Neural cell (in vitro differentiated cells): ENCODE measurements around the gene RNASE7.

Experiments
- EP300 ChIP-seq: fragments of 450-650 bp; conservative IDR thresholded peaks from 2 replicates; pipeline ENCODE4 v1.6.1; 2014; ENCODE audit warnings: antibody characterized with exemption, mild to moderate bottlenecking, moderate library complexity; ENCODE audit not compliant: poor library complexity, severe bottlenecking
- EZH2 ChIP-seq: fragments of 200-600, 300-800 bp; shearing (Covaris generic), sonication (generic); IDR thresholded peaks from 2 replicates; pipeline ENCODE4 v1.6.1; 2014; ENCODE audit warnings: antibody characterized with exemption, low read length, borderline replicate concordance, mild to moderate bottlenecking; ENCODE audit not compliant: insufficient read depth, poor library complexity, severe bottlenecking
- MXI1 ChIP-seq: fragments of 450-650 bp; conservative IDR thresholded peaks from 2 replicates; pipeline ENCODE4 v1.6.1; 2014; ENCODE audit warnings: antibody characterized with exemption, mild to moderate bottlenecking; ENCODE audit not compliant: poor library complexity, severe bottlenecking
- POLR2AphosphoS5 ChIP-seq: IDR thresholded peaks from 2 replicates; pipeline ENCODE4 v1.6.1; 2012
- RAD21 ChIP-seq: fragments of 450-650 bp; conservative IDR thresholded peaks from 2 replicates; pipeline ENCODE4 v1.6.1; 2014; ENCODE audit warnings: antibody characterized with exemption, mild to moderate bottlenecking, moderate library complexity
- TAF1 ChIP-seq: IDR thresholded peaks from 2 replicates; pipeline ENCODE4 v1.6.1; 2012; ENCODE audit warnings: low read depth
- TF ChIP-seq, protein P1 (sequence below): fragments of 450-650 bp; IDR thresholded peaks from 2 replicates; pipeline ENCODE4 v1.5.1; 2014; ENCODE audit warnings: antibody characterized with exemption, mild to moderate bottlenecking, moderate library complexity; ENCODE audit not compliant: poor library complexity, severe bottlenecking
- TF ChIP-seq, protein P2 (sequence below): IDR thresholded peaks from 2 replicates; pipeline ENCODE4 v1.6.1; 2012; ENCODE audit warnings: borderline replicate concordance

DNA sequence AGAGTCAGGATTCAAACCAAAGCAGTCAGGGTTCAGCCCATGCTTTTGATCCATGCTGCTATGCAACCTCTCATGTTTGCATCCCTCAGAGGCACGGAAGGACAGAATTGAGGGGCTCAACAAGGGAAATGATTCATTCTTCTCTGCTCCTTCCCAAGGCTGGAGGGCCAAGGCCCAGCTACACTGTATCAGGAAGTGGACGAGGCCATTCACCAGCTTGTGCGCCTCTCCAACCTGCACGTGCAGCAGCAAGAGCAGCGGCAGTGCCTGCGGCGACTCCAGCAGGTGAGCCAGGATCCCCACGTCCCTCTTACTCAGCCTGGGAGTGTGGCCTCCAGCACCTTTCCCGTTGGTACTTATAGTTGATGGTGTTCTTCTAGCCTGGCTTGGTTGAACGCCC is 36.6 kb downstream of the RNASE7 start:
- TF ChIP-seq EZH2: no peak
- TF ChIP-seq, protein P1, sequence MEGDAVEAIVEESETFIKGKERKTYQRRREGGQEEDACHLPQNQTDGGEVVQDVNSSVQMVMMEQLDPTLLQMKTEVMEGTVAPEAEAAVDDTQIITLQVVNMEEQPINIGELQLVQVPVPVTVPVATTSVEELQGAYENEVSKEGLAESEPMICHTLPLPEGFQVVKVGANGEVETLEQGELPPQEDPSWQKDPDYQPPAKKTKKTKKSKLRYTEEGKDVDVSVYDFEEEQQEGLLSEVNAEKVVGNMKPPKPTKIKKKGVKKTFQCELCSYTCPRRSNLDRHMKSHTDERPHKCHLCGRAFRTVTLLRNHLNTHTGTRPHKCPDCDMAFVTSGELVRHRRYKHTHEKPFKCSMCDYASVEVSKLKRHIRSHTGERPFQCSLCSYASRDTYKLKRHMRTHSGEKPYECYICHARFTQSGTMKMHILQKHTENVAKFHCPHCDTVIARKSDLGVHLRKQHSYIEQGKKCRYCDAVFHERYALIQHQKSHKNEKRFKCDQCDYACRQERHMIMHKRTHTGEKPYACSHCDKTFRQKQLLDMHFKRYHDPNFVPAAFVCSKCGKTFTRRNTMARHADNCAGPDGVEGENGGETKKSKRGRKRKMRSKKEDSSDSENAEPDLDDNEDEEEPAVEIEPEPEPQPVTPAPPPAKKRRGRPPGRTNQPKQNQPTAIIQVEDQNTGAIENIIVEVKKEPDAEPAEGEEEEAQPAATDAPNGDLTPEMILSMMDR: no peak
- no peak for TF ChIP-seq EP300
- no peak for TF ChIP-seq RAD21
- no peak for TF ChIP-seq POLR2AphosphoS5
- no peak for TF ChIP-seq TAF1
- no peak for TF ChIP-seq MXI1
- TF ChIP-seq, protein P2, sequence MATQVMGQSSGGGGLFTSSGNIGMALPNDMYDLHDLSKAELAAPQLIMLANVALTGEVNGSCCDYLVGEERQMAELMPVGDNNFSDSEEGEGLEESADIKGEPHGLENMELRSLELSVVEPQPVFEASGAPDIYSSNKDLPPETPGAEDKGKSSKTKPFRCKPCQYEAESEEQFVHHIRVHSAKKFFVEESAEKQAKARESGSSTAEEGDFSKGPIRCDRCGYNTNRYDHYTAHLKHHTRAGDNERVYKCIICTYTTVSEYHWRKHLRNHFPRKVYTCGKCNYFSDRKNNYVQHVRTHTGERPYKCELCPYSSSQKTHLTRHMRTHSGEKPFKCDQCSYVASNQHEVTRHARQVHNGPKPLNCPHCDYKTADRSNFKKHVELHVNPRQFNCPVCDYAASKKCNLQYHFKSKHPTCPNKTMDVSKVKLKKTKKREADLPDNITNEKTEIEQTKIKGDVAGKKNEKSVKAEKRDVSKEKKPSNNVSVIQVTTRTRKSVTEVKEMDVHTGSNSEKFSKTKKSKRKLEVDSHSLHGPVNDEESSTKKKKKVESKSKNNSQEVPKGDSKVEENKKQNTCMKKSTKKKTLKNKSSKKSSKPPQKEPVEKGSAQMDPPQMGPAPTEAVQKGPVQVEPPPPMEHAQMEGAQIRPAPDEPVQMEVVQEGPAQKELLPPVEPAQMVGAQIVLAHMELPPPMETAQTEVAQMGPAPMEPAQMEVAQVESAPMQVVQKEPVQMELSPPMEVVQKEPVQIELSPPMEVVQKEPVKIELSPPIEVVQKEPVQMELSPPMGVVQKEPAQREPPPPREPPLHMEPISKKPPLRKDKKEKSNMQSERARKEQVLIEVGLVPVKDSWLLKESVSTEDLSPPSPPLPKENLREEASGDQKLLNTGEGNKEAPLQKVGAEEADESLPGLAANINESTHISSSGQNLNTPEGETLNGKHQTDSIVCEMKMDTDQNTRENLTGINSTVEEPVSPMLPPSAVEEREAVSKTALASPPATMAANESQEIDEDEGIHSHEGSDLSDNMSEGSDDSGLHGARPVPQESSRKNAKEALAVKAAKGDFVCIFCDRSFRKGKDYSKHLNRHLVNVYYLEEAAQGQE: no peak
